ENCODE measurements around the gene VMP1. TPM values are rescaled to one million over a fixed set of nuclear protein-coding genes. Genes with fewer than 3 reads are reported as not detected.

Gene VMP1
- total RNA-seq, 1 experiment from 2014 or later, result 277 TPM

DNA sequence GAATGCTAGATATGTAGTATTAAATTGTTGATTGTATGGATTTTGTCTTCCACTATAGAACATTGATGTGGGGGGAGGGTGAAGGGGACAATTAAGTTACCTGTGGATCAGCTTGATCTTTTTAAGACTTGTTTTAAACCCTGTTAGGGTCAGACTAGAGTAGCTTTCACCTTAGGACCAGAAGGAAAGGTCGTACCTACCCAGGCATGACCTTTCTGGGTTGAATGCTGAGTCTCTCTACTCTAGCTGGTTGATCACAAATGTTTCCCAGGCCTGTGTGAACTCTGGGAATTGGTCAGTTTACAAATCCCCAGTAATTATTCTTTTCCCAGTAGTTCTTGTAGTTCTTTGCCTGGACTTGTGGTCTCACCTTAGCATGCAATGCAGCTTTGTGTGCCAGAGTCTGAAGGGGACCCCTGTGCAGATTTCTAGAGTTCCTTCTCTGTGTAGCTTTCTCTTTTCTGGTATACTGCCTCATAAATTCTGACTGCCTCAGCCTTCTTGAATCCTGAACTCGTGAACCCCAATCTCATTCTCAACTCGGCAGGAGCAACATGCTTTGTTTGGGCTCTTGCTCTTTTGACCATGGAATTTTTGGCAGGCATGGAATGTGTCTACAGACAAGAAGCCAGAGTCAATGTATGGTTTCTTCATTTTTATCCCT lies 54.1 kb downstream of the VMP1 start:
- Histone ChIP-seq H3K27me3 (replicated peaks; ENCODE audit: control insufficient read depth, insufficient read depth, low read length) (no peaks in the 10 kb centered on the region), H3K4me1 (peaks cover 44% of the 10 kb centered on the region), H3K9me3 (peaks cover 6% of the 10 kb centered on the region; the same call in 1 of the 2 replicates), H3K4me3 (ENCODE audit: low read depth, low read length) (no peak overlapping the region), H3K36me3 (ENCODE audit: control insufficient read depth, insufficient read depth, low read length) (peaks cover 1% of the 10 kb centered on the region)
- peak; percentile 60 to 66 for DNase-seq
- ChIA-PET POLR2A (interaction anchor here (0.5 to 1.1 kb wide), 5 partner anchors 31 to 132 kb away, joined by 3 to 7 read pairs (median 3); no protein-coding TSS in a partner anchor), CTCF (no interaction called here)
- Mint-ChIP-seq H3K4me3 (ENCODE audit: unreplicated experiment) (peak overlapping the region; percentile 58), H3K9me3 (ENCODE audit: unreplicated experiment) (peaks cover 9% of the 10 kb centered on the region), H3K27me3 (ENCODE audit: insufficient read depth, unreplicated experiment) (no peaks in the 10 kb centered on the region), H3K36me3 (ENCODE audit: insufficient read depth, unreplicated experiment) (peaks cover 56% of the 10 kb centered on the region), H3K27ac (ENCODE audit: unreplicated experiment) (peak overlapping the region; percentile 86), H3K4me1 (ENCODE audit: low read depth, unreplicated experiment) (peaks cover 27% of the 10 kb centered on the region)
- intact Hi-C loops (cut with micrococcal nuclease; ENCODE audit: unreplicated experiment), result loop anchor here (1.0 kb wide), 1 partner anchor 23 kb away; no protein-coding TSS in a partner anchor
- TF ChIP-seq, protein P1, sequence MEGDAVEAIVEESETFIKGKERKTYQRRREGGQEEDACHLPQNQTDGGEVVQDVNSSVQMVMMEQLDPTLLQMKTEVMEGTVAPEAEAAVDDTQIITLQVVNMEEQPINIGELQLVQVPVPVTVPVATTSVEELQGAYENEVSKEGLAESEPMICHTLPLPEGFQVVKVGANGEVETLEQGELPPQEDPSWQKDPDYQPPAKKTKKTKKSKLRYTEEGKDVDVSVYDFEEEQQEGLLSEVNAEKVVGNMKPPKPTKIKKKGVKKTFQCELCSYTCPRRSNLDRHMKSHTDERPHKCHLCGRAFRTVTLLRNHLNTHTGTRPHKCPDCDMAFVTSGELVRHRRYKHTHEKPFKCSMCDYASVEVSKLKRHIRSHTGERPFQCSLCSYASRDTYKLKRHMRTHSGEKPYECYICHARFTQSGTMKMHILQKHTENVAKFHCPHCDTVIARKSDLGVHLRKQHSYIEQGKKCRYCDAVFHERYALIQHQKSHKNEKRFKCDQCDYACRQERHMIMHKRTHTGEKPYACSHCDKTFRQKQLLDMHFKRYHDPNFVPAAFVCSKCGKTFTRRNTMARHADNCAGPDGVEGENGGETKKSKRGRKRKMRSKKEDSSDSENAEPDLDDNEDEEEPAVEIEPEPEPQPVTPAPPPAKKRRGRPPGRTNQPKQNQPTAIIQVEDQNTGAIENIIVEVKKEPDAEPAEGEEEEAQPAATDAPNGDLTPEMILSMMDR (IDR thresholded peaks at IDR 0.05; ENCODE audit: insufficient read depth in 1 of 2, low read depth in 1 of 2, low read length in 1 of 2, severe bottlenecking in 1 of 2, unreplicated experiment in 1 of 2), result no peak
- TSS peak; percentile 84 for BruUV-seq (replicated peaks)

DNA sequence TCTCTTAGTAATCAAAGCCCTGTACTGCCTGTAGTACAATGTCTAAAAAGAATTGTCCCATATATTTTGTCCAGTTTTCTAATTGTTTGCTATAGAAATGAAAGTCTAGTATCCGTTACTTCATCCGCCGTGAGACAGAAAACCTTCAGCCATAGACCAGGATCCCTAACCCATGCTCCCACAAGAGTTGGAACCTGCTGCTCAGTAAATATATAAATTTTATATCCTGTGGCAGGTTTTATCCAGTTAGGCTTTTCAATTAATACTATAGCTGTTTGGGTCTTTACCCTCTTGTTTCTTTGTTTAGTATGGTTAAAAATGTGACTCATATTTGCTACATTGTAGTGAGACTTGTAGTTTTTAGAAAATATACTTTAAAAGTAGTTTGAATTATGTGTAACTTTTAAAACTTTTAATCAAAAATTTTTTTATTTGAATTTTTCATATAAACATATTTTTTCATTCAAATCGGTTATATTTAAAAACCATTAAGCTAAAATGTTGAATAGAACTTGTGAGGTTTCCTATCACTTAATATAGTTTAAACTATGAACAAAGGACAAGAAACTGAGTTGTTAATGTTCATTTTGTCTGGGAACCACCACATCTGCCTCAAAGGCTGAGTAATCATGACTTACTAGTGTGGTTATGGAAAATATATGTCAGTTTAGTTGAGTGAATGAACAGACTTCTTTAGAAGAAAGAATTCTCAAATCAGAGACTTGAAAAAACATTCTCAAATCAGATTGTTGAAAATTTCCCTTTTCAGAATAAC lies 54.8 kb downstream of the VMP1 start:
- Mint-ChIP-seq H3K36me3 (ENCODE audit: insufficient read depth, unreplicated experiment) (peaks cover 58% of the 10 kb centered on the region), H3K27me3 (ENCODE audit: insufficient read depth, unreplicated experiment) (no peaks in the 10 kb centered on the region), H3K4me3 (ENCODE audit: unreplicated experiment) (peak overlapping the region; percentile 58), H3K4me1 (ENCODE audit: low read depth, unreplicated experiment) (peaks cover 21% of the 10 kb centered on the region), H3K9me3 (ENCODE audit: unreplicated experiment) (peaks cover 9% of the 10 kb centered on the region), H3K27ac (ENCODE audit: unreplicated experiment) (peak overlapping the region; percentile 86)
- H3K36me3 ChIP-seq (ENCODE audit: control insufficient read depth, insufficient read depth, low read length), result peaks cover 1% of the 10 kb centered on the region
- intact Hi-C loops (cut with micrococcal nuclease; ENCODE audit: unreplicated experiment), result loop anchor here (1.0 kb wide), 1 partner anchor 22 kb away; no protein-coding TSS in a partner anchor
- ChIA-PET CTCF (no interaction called here), POLR2A (interaction anchor here (1.1 kb wide), 1 partner anchor 75 kb away, joined by 7 read pairs; no protein-coding TSS in a partner anchor)
- TSS peak; percentile 29 for BruUV-seq (replicated peaks)
- no peak for DNase-seq
- H3K4me1 ChIP-seq, result peaks cover 36% of the 10 kb centered on the region
- H3K27me3 ChIP-seq (replicated peaks; ENCODE audit: control insufficient read depth, insufficient read depth, low read length), result no peaks in the 10 kb centered on the region
- TF ChIP-seq, protein P1 (IDR thresholded peaks at IDR 0.05; ENCODE audit: insufficient read depth in 1 of 2, low read depth in 1 of 2, low read length in 1 of 2, severe bottlenecking in 1 of 2, unreplicated experiment in 1 of 2), result no peak
- peaks cover 6% of the 10 kb centered on the region; the same call in 1 of the 2 replicates for H3K9me3 ChIP-seq
- H3K4me3 ChIP-seq (ENCODE audit: low read depth, low read length), result no peak overlapping the region

DNA sequence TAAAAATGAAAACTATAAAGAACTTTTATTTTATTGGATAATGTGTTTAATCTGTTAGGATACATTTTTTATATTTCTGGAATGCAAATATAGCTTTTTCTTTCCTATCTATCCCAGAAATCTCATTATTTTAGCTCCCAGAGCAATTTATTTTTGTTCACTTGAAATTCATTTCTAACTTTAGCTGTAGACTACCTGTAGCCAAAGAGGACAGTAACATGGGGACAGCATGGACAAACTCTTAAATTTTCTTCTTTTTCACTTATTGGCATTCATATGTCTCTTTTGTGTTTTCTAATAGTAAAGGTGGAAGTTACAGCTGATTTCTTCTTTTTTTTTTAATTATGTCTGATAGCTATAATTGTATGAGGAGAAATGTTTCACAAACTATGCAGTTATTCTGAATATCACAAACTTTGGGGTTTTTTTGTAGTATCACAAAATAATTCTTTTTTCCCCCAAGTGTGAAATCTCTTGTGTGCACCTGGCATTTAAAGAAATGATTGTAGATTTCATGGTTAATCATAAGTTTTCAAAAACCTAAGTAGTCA lies 55.4 kb downstream of the VMP1 start:
- H3K36me3 ChIP-seq (ENCODE audit: control insufficient read depth, insufficient read depth, low read length), result no peaks in the 10 kb centered on the region; the same call in none of the 2 replicates
- BruUV-seq (replicated peaks), result no TSS peak
- H3K27me3 ChIP-seq (replicated peaks; ENCODE audit: control insufficient read depth, insufficient read depth, low read length), result no peaks in the 10 kb centered on the region
- no peak for DNase-seq
- H3K27me3 Mint-ChIP-seq (ENCODE audit: insufficient read depth, unreplicated experiment), result no peaks in the 10 kb centered on the region
- H3K4me3 Mint-ChIP-seq (ENCODE audit: unreplicated experiment), result no peak overlapping the region
- ChIA-PET CTCF (no interaction called here), POLR2A (no interaction called here)
- H3K4me1 ChIP-seq, result peaks cover 33% of the 10 kb centered on the region
- TF ChIP-seq, protein P1 (IDR thresholded peaks at IDR 0.05; ENCODE audit: insufficient read depth in 1 of 2, low read depth in 1 of 2, low read length in 1 of 2, severe bottlenecking in 1 of 2, unreplicated experiment in 1 of 2), result no peak
- H3K9me3 Mint-ChIP-seq (ENCODE audit: unreplicated experiment), result peaks cover 9% of the 10 kb centered on the region
- H3K9me3 ChIP-seq, result peaks cover 6% of the 10 kb centered on the region; the same call in 1 of the 2 replicates
- H3K4me3 ChIP-seq (ENCODE audit: low read depth, low read length), result no peak overlapping the region
- peaks cover 16% of the 10 kb centered on the region for H3K4me1 Mint-ChIP-seq (ENCODE audit: low read depth, unreplicated experiment)
- H3K36me3 Mint-ChIP-seq (ENCODE audit: insufficient read depth, unreplicated experiment), result peaks cover 56% of the 10 kb centered on the region
- H3K27ac Mint-ChIP-seq (ENCODE audit: unreplicated experiment), result peak overlapping the region; percentile 86
- intact Hi-C loops (cut with micrococcal nuclease; ENCODE audit: unreplicated experiment), result loop anchor here (1.0 kb wide), 1 partner anchor 21 kb away; no protein-coding TSS in a partner anchor
